ENCODE measurements around the gene BNC2. TPM values are rescaled to one million over a fixed set of nuclear protein-coding genes. Genes with fewer than 3 reads are reported as not detected.
A peak's percentile ranks its signal among the peaks of the same experiment; 100 is the strongest.

Gene BNC2
- total and polyA plus RNA-seq, 2 experiments from 2014 or later, result 13.8 to 18.5 TPM

GRCh38 chr9:16515207-16515606 is 355.3 kb downstream of the BNC2 start:
- peak overlapping the region; percentile 49 for H3K27ac ChIP-seq
- H3K9ac ChIP-seq, result no peak overlapping the region; the same call in 1 of the 2 replicates

GRCh38 chr9:16514131-16514530 is 356.3 kb downstream of the BNC2 start:
- WGBS, 2 experiments (ENCODE audit: low coverage in 1 of 2, low lambda C conversion rate in 2 of 2, missing lambda C conversion rate in 2 of 2), result 90 to 100% methylated on average over 1 of the region's 1 CpG
- H3K9ac ChIP-seq, result no peak overlapping the region
- H3K9me3 ChIP-seq (ENCODE audit: low read depth), result no peaks in the 10 kb centered on the region
- H3K27ac ChIP-seq, result no peak overlapping the region
- DNase-seq, result no peak
- no peaks in the 10 kb centered on the region for H3K36me3 ChIP-seq (ENCODE audit: low read depth)
- H4K20me1 ChIP-seq (ENCODE audit: insufficient read depth), result no peaks in the 10 kb centered on the region
- H3K4me1 ChIP-seq (ENCODE audit: insufficient read depth), result peaks cover 50% of the 10 kb centered on the region
- no peaks in the 10 kb centered on the region for H3K27me3 ChIP-seq (replicated peaks; ENCODE audit: insufficient read depth)
- H3K4me3 ChIP-seq, result no peak overlapping the region
- H3K79me2 ChIP-seq (ENCODE audit: insufficient read depth), result peaks cover 26% of the 10 kb centered on the region
- peaks cover 44% of the 10 kb centered on the region; the same call in 1 of the 2 replicates for H3F3A ChIP-seq (ENCODE audit: insufficient read depth)
- TF ChIP-seq EZH2phosphoT487 (IDR thresholded peaks at IDR 0.05; ENCODE audit: insufficient read depth, low read depth) (no peak), EZH2 (IDR thresholded peaks at IDR 0.05; ENCODE audit: insufficient read depth, poor library complexity, severe bottlenecking) (no peak)
- H3K4me2 ChIP-seq (ENCODE audit: unreplicated experiment), result no peak overlapping the region
- H3K9me2 ChIP-seq (ENCODE audit: insufficient read depth), result no peaks in the 10 kb centered on the region
- H2AFZ ChIP-seq, result no peak overlapping the region
- in situ Hi-C loops (cut with MboI), result no loop called here

More at GRCh38 chr9:16515207-16515606, 355.3 kb downstream of the BNC2 start:
- H3K79me2 ChIP-seq (ENCODE audit: insufficient read depth), result peaks cover 33% of the 10 kb centered on the region
- 41 to 42% methylated on average over 12 of the region's 12 CpGs for WGBS, 2 experiments (ENCODE audit: low coverage in 1 of 2, low lambda C conversion rate in 2 of 2, missing lambda C conversion rate in 2 of 2)
- no peak for TF ChIP-seq EZH2phosphoT487 (IDR thresholded peaks at IDR 0.05; ENCODE audit: insufficient read depth, low read depth)
- no peak for TF ChIP-seq EZH2 (IDR thresholded peaks at IDR 0.05; ENCODE audit: insufficient read depth, poor library complexity, severe bottlenecking)
- H3K36me3 ChIP-seq (ENCODE audit: low read depth), result no peaks in the 10 kb centered on the region
- in situ Hi-C loops (cut with MboI), result no loop called here
- H3K4me1 ChIP-seq (ENCODE audit: insufficient read depth), result peaks cover 44% of the 10 kb centered on the region
- H3K4me2 ChIP-seq (ENCODE audit: unreplicated experiment), result peak overlapping the region; percentile 67
- peaks cover 35% of the 10 kb centered on the region; the same call in 1 of the 2 replicates for H3F3A ChIP-seq (ENCODE audit: insufficient read depth)
- H3K9me2 ChIP-seq (ENCODE audit: insufficient read depth), result no peaks in the 10 kb centered on the region
- H3K27me3 ChIP-seq (replicated peaks; ENCODE audit: insufficient read depth), result no peaks in the 10 kb centered on the region
- DNase-seq, result peak; percentile 67
- H3K4me3 ChIP-seq, result peak overlapping the region; percentile 24; the same call in 1 of the 2 replicates
- no peaks in the 10 kb centered on the region for H3K9me3 ChIP-seq (ENCODE audit: low read depth)
- no peaks in the 10 kb centered on the region for H4K20me1 ChIP-seq (ENCODE audit: insufficient read depth)
- H2AFZ ChIP-seq, result peak overlapping the region; percentile 55; the same call in 1 of the 2 replicates

GRCh38 chr9:16512281-16512680 is 358.2 kb downstream of the BNC2 start:
- Histone ChIP-seq H2AFZ (no peak overlapping the region), H3K36me3 (ENCODE audit: low read depth) (no peaks in the 10 kb centered on the region), H3F3A (ENCODE audit: insufficient read depth) (peaks cover 39% of the 10 kb centered on the region; the same call in 1 of the 2 replicates), H4K20me1 (ENCODE audit: insufficient read depth) (no peaks in the 10 kb centered on the region), H3K79me2 (ENCODE audit: insufficient read depth) (peaks cover 20% of the 10 kb centered on the region), H3K9ac (no peak overlapping the region), H3K27ac (no peak overlapping the region), H3K9me2 (ENCODE audit: insufficient read depth) (no peaks in the 10 kb centered on the region), H3K4me2 (ENCODE audit: unreplicated experiment) (no peak overlapping the region), H3K4me1 (ENCODE audit: insufficient read depth) (peaks cover 46% of the 10 kb centered on the region), H3K27me3 (replicated peaks; ENCODE audit: insufficient read depth) (no peaks in the 10 kb centered on the region), H3K9me3 (ENCODE audit: low read depth) (no peaks in the 10 kb centered on the region), H3K4me3 (no peak overlapping the region)
- in situ Hi-C loops (cut with MboI), result no loop called here
- WGBS, 2 experiments (ENCODE audit: low coverage in 1 of 2, low lambda C conversion rate in 2 of 2, missing lambda C conversion rate in 2 of 2), result 92 to 97% methylated on average over 4 of the region's 4 CpGs
- no peak for TF ChIP-seq EZH2 (IDR thresholded peaks at IDR 0.05; ENCODE audit: insufficient read depth, poor library complexity, severe bottlenecking)
- no peak for TF ChIP-seq EZH2phosphoT487 (IDR thresholded peaks at IDR 0.05; ENCODE audit: insufficient read depth, low read depth)
- DNase-seq, result no peak

- H3K27me3 ChIP-seq (replicated peaks; ENCODE audit: insufficient read depth), result no peaks in the 10 kb centered on the region
- H3K36me3 ChIP-seq (ENCODE audit: low read depth), result no peaks in the 10 kb centered on the region
- peaks cover 20% of the 10 kb centered on the region for H3K79me2 ChIP-seq (ENCODE audit: insufficient read depth)
- TF ChIP-seq EZH2phosphoT487 (IDR thresholded peaks at IDR 0.05; ENCODE audit: insufficient read depth, low read depth), result no peak
- no peak for TF ChIP-seq EZH2 (IDR thresholded peaks at IDR 0.05; ENCODE audit: insufficient read depth, poor library complexity, severe bottlenecking)
- H3K4me1 ChIP-seq (ENCODE audit: insufficient read depth), result peaks cover 35% of the 10 kb centered on the region
- no peaks in the 10 kb centered on the region for H4K20me1 ChIP-seq (ENCODE audit: insufficient read depth)
- H3K27ac ChIP-seq, result no peak overlapping the region
- no peaks in the 10 kb centered on the region for H3K9me3 ChIP-seq (ENCODE audit: low read depth)
- H3K4me3 ChIP-seq, result no peak overlapping the region
- no peaks in the 10 kb centered on the region for H3K9me2 ChIP-seq (ENCODE audit: insufficient read depth)
- peak overlapping the region; percentile 26 for H3K4me2 ChIP-seq (ENCODE audit: unreplicated experiment)
- H3F3A ChIP-seq (ENCODE audit: insufficient read depth), result peaks cover 31% of the 10 kb centered on the region; the same call in 1 of the 2 replicates
- in situ Hi-C loops (cut with MboI), result no loop called here
- WGBS, 2 experiments (ENCODE audit: low coverage in 1 of 2, low lambda C conversion rate in 2 of 2, missing lambda C conversion rate in 2 of 2), result 98 to 100% methylated on average over 2 of the region's 2 CpGs
- H3K9ac ChIP-seq, result no peak overlapping the region
- no peak overlapping the region for H2AFZ ChIP-seq
- DNase-seq, result no peak
Observed at GRCh38 chr9:16510482-16510881, 360.0 kb downstream of the BNC2 start.

Data from GM23248 (cell line).